Fibroblast of lung (primary cell): ENCODE results near the gene ZNF816.

Experiments
- CTCF ChIP-seq, 2 donors: IDR thresholded peaks in 1 of 2; conservative IDR thresholded peaks in 1 of 2; 1 replicate in 1 of 2; 2 replicates in 1 of 2; pipeline ENCODE4 v1.5.1; 2011 to 2012; ENCODE audit warnings: low read length in 2 of 2, control low read depth in 1 of 2, inconsistent platforms in 1 of 2, low read depth in 1 of 2, mild to moderate bottlenecking in 1 of 2
- EZH2 ChIP-seq: IDR thresholded peaks from 2 replicates; pipeline ENCODE4 v1.5.1; 2012; ENCODE audit warnings: low read length, control low read depth, mild to moderate bottlenecking; ENCODE audit errors: missing control alignments

- TF ChIP-seq CTCF (conservative IDR thresholded peaks at IDR 0.05 in 1 of 2, IDR thresholded peaks at IDR 0.05 in 1 of 2; ENCODE audit: low read depth in 1 of 2, low read length in 2 of 2) (no peak), EZH2 (no peak)
Observed at GRCh38 chr19:53010494-53010893, 47.8 kb upstream of the ZNF816 start.
